Neuronal stem cell (in vitro differentiated cells): ENCODE results near the gene ENTPD6.

Source experiments
- DNase-seq: peaks from one replicate; pipeline ENCODE4 v3.0.0-alpha.2; 2013; ENCODE audit warnings: low spot score
- H2AFZ ChIP-seq: one replicate; pipeline ENCODE4 v1.6.1; 2013; ENCODE audit warnings: mild to moderate bottlenecking, low read length, inconsistent platforms
- H2AK5ac ChIP-seq: 2 replicates; pipeline ENCODE4 v1.6.1; 2013; ENCODE audit warnings: low read depth, mild to moderate bottlenecking, inconsistent platforms, low read length, moderate library complexity, mixed read lengths
- H2BK120ac ChIP-seq: 2 replicates; pipeline ENCODE4 v1.6.1; 2013; ENCODE audit warnings: low read depth, mild to moderate bottlenecking, inconsistent platforms, low read length, moderate library complexity, mixed read lengths
- H2BK12ac ChIP-seq: one replicate; pipeline ENCODE4 v1.6.1; 2013; ENCODE audit warnings: low read length, inconsistent platforms
- H2BK15ac ChIP-seq: 2 replicates; pipeline ENCODE4 v1.6.1; 2013; ENCODE audit warnings: mild to moderate bottlenecking, low read length, inconsistent platforms, mixed read lengths
- H2BK5ac ChIP-seq: one replicate; pipeline ENCODE4 v1.6.1; 2013; ENCODE audit warnings: inconsistent platforms, mild to moderate bottlenecking, low read length, moderate library complexity
- H3K14ac ChIP-seq: one replicate; pipeline ENCODE4 v1.6.1; 2013; ENCODE audit warnings: low read length, inconsistent platforms
- H3K18ac ChIP-seq: 2 replicates; pipeline ENCODE4 v1.6.1; 2013; ENCODE audit warnings: low read length, inconsistent platforms
- H3K23ac ChIP-seq: 2 replicates; pipeline ENCODE4 v1.6.1; 2013; ENCODE audit warnings: low read depth, mild to moderate bottlenecking, mixed read lengths, low read length, inconsistent platforms; ENCODE audit not compliant: poor library complexity
- H3K27ac ChIP-seq: replicated peaks from 3 replicates; pipeline ENCODE4 v1.5.1; 2013; ENCODE audit warnings: low read length, inconsistent platforms
- H3K27me3 ChIP-seq, 3 experiments: 2 replicates each; pipeline ENCODE4 v1.6.1; 2013; ENCODE audit warnings: low read length in 3 of 3, mild to moderate bottlenecking in 2 of 3, inconsistent platforms in 1 of 3, low read depth in 1 of 3, mixed read lengths in 1 of 3, moderate library complexity in 1 of 3; ENCODE audit not compliant: control insufficient read depth in 3 of 3, insufficient read depth in 3 of 3
- H3K36me3 ChIP-seq, 2 donors: replicated peaks in 1 of 2; 2 replicates each; pipeline ENCODE4 v1.6.1; 2013; ENCODE audit warnings: low read length in 2 of 2; ENCODE audit not compliant: control insufficient read depth in 2 of 2, insufficient read depth in 2 of 2
- H3K4ac ChIP-seq: 2 replicates; pipeline ENCODE4 v1.6.1; 2013; ENCODE audit warnings: inconsistent platforms, mild to moderate bottlenecking, low read length, moderate library complexity
- H3K4me1 ChIP-seq, 2 donors: 1 replicate in 1 of 2; 2 replicates in 1 of 2; pipeline ENCODE4 v1.6.1; 2013; ENCODE audit warnings: low read length in 2 of 2, low read depth in 1 of 2; ENCODE audit not compliant: control insufficient read depth in 2 of 2, insufficient read depth in 1 of 2
- H3K4me2 ChIP-seq: one replicate; pipeline ENCODE4 v1.6.1; 2013; ENCODE audit warnings: mild to moderate bottlenecking, low read length, inconsistent platforms; ENCODE audit not compliant: insufficient read depth, poor library complexity, severe bottlenecking
- H3K4me3 ChIP-seq, 2 donors: 2 replicates each; pipeline ENCODE4 v1.5.1; 2013; ENCODE audit warnings: low read length in 2 of 2, mild to moderate bottlenecking in 2 of 2, inconsistent platforms in 1 of 2, moderate library complexity in 1 of 2
- H3K79me1 ChIP-seq: one replicate; pipeline ENCODE4 v1.6.1; 2013; ENCODE audit warnings: low read depth, mild to moderate bottlenecking, inconsistent platforms, low read length, moderate library complexity
- H3K9ac ChIP-seq: one replicate; pipeline ENCODE4 v1.6.1; 2013; ENCODE audit warnings: mild to moderate bottlenecking, low read depth, low read length, inconsistent platforms; ENCODE audit not compliant: poor library complexity
- H3K9me3 ChIP-seq, 2 donors: replicated peaks in 1 of 2; 2 replicates each; pipeline versions ENCODE3 to v1.6.1; 2013; ENCODE audit warnings: low read length in 2 of 2, mild to moderate bottlenecking in 2 of 2, inconsistent platforms in 1 of 2, low read depth in 1 of 2, mixed read lengths in 1 of 2, moderate library complexity in 1 of 2; ENCODE audit not compliant: control insufficient read depth in 2 of 2, insufficient read depth in 1 of 2
- H4K8ac ChIP-seq: one replicate; pipeline ENCODE4 v1.6.1; 2013; ENCODE audit warnings: low read depth, mild to moderate bottlenecking, inconsistent platforms, low read length, moderate library complexity
- H4K91ac ChIP-seq: one replicate; pipeline ENCODE4 v1.6.1; 2013; ENCODE audit warnings: low read length, low read depth, mild to moderate bottlenecking, inconsistent platforms; ENCODE audit not compliant: poor library complexity
- WGBS, 2 donors: extraction: QIAGEN DNeasy Blood & Tissue Kit; methylation state at CpG; one replicate each; pipeline ENCODE4 v1.1.7; 2013; ENCODE audit warnings: missing lambda C conversion rate in 2 of 2, mixed read lengths in 1 of 2; ENCODE audit not compliant: insufficient read length in 2 of 2, insufficient replicate concordance in 1 of 2; ENCODE audit errors: extremely low coverage in 2 of 2; 5-methylcytosine and 5-hydroxymethylcytosine counted together

The ENTPD6 gene

DNA sequence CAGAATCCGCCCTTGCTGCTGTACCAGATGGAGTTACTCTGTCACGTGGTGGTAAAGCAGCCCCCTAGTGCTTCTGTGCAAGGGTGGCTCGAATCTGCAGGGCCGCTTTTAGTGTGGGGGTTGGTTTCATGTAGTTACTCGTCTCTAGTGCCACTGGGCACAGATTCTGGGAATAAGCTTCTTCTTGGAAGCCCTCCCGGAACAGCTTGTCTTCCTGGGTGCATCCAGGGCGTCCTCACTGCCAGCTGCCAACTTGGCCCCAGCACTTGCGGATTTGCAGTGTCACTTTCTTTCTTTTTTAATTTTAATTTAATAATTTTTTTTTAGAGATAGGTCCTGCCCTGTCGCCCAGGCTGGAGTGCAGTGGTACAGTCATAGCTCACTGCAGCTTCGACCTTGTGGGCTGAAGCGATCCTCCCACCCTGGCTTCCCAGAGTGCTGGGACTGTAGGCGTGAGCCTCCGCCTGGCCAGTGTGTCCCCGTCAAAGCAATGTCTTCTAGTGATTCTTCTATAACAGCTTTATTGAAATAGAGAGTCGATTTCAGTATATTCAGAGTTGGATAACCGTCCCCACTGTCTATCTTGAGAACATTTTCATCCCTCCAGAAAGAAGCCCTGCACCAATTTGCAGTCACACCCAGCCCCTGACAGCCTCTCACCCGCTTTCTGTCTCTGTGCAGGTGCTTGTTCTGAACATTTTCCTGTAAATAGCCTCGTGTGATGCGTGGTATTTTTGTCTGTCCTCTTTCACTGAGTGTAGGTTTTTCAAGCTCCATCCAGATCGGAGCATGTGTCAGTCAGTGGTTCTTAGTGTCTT lies 78.2 kb downstream of the ENTPD6 start:
- Histone ChIP-seq H4K91ac (no peak overlapping the region), H3K9ac (no peak overlapping the region), H3K14ac (no peak overlapping the region), H3K23ac (no peak overlapping the region), H3K27ac (no peak overlapping the region), H2BK5ac (no peak overlapping the region), H3K18ac (no peak overlapping the region), H3K27me3 (no peaks in the 10 kb centered on the region), H3K36me3 (peaks cover 77 to 97% of the 10 kb centered on the region in 2 donors), H4K8ac (no peak overlapping the region), H2AFZ (no peak overlapping the region), H3K4me1 (peaks cover 0 to 3% of the 10 kb centered on the region in 2 donors), H2BK120ac (no peak overlapping the region), H3K4ac (no peak overlapping the region), H3K4me3 (no peak overlapping the region), H2BK12ac (no peak overlapping the region), H2BK15ac (no peak overlapping the region), H3K79me1 (peaks cover 11% of the 10 kb centered on the region), H3K9me3 (peaks cover 0 to 3% of the 10 kb centered on the region in 2 donors), H2AK5ac (no peak overlapping the region), H3K4me2 (no peak overlapping the region)
- DNase-seq, result no peak
- no CpG with 5 or more reads among the region's 20 CpGs for WGBS, 2 donors

DNA sequence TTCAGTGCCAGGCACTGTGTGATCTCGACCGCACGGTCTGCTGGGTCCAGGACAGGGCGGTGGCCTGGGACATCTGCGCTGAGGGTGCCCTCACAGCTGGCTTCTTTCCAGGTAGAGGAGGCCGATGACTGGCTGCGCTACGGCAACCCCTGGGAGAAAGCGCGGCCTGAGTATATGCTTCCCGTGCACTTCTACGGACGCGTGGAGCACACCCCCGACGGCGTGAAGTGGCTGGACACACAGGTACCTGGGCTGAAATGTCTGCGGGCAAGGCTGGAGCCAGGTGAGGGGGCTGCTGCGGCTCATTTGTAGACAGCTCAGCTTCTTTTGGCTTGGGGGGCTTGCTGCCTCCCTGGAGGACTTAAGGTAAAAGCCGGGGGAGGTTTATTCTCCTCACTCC lies 79.0 kb downstream of the ENTPD6 start:
- no peaks in the 10 kb centered on the region for H3K27me3 ChIP-seq
- no peak overlapping the region for H2BK12ac ChIP-seq
- H3K23ac ChIP-seq, result no peak overlapping the region
- no peak overlapping the region for H2AFZ ChIP-seq
- no peak overlapping the region for H2BK15ac ChIP-seq
- no peak overlapping the region for H2AK5ac ChIP-seq
- no peak overlapping the region for H3K9ac ChIP-seq
- no peak overlapping the region for H4K91ac ChIP-seq
- H3K36me3 ChIP-seq, result peaks cover 76 to 97% of the 10 kb centered on the region in 2 donors
- H3K9me3 ChIP-seq, result peaks cover 0 to 3% of the 10 kb centered on the region in 2 donors
- H4K8ac ChIP-seq, result no peak overlapping the region
- H3K4me3 ChIP-seq, result no peak overlapping the region
- no peak overlapping the region for H3K4me2 ChIP-seq
- no peak for DNase-seq
- peak overlapping the region; percentile 51 for H3K14ac ChIP-seq
- peaks cover 9% of the 10 kb centered on the region for H3K79me1 ChIP-seq
- peaks cover 0 to under 1% of the 10 kb centered on the region in 2 donors for H3K4me1 ChIP-seq
- H3K27ac ChIP-seq, result no peak overlapping the region
- no peak overlapping the region for H3K4ac ChIP-seq
- H2BK5ac ChIP-seq, result no peak overlapping the region
- no peak overlapping the region for H3K18ac ChIP-seq
- H2BK120ac ChIP-seq, result no peak overlapping the region
- no CpG with 5 or more reads among the region's 20 CpGs for WGBS, 2 donors

DNA sequence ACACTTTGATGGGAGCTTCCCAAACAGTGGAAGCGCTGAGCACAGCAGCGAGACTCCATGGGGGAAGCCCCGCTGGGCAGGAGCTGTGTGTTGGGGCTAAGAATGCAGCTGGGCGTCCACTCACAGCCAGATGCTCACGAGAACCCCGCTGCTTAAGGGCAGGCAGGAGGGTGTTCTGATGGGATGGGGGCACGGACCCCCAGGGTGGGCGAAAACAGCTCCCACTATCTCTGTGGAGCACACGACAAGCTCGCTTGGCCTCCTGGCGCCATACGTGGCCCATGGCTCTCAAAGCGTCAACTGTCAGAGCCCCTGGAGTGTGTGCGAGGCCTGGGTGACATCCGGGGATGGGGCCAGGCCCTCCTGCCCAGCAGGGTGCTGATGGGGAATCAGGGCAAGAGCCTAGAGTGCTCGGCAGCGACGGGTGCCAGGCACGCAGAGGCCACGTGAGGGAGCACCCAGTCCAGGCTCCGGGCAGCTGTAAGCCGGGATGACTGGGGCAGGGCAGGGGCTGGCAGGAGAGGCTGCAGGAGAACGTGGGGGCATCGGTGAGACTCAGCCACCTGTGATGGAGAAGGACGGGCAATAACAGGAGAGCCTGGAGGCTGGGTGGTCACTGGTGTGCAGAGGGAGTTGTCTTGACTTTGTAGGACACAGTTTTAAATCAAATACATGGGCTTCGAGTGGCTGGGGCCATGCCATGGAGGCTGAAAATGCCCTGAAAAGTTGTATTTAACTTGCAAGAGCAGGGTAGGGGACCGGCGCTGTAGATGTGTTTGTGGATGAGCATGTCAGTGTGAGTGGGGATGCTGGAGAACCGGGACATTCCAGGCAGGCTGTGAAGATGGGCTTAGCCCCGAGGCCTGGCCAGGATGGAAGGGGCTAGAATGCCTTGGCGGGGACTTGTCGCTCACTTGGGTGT lies 79.6 kb downstream of the ENTPD6 start:
- WGBS, 2 donors, result no CpG with 5 or more reads among the region's 32 CpGs
- no peak for DNase-seq
- Histone ChIP-seq H3K4me1 (no peaks in the 10 kb centered on the region), H2AFZ (no peak overlapping the region), H3K9ac (no peak overlapping the region), H2AK5ac (no peak overlapping the region), H3K79me1 (peaks cover 6% of the 10 kb centered on the region), H3K23ac (peak overlapping the region; percentile 62), H3K4me3 (no peak overlapping the region), H3K14ac (no peak overlapping the region), H2BK12ac (no peak overlapping the region), H4K91ac (peak overlapping the region; percentile 28), H3K27me3 (no peaks in the 10 kb centered on the region), H3K27ac (no peak overlapping the region), H4K8ac (peak overlapping the region; percentile 6), H3K4me2 (no peak overlapping the region), H2BK5ac (no peak overlapping the region), H3K9me3 (peaks cover 0 to 1% of the 10 kb centered on the region in 2 donors), H3K4ac (no peak overlapping the region), H2BK15ac (no peak overlapping the region), H3K36me3 (peaks cover 77 to 98% of the 10 kb centered on the region in 2 donors), H3K18ac (peak overlapping the region; percentile 13), H2BK120ac (no peak overlapping the region)
